GM19372 (cell line): Measurements from ENCODE around the gene SH3BGRL2.
"Not testable (repeated sequence)": the region's sequence is repeated elsewhere in the genome, so short reads cannot be mapped to it uniquely, and the experiment has no call there.

Experiments
- ATAC-seq: cut with Tn5 transposase; IDR thresholded peaks from one replicate; pipeline ENCODE4 v1.9.1; 2021; ENCODE audit warnings: mild to moderate bottlenecking, low read depth, moderate library complexity; ENCODE audit not compliant: unreplicated experiment

The SH3BGRL2 gene

GRCh38 chr6:79646561-79646960 is 15.4 kb downstream of the SH3BGRL2 start:
- no peak for ATAC-seq

- no peak for ATAC-seq
Measured at GRCh38 chr6:79647741-79648140, 16.6 kb downstream of the SH3BGRL2 start.

- ATAC-seq, result no peak
Measured at GRCh38 chr6:79648328-79648727, 17.2 kb downstream of the SH3BGRL2 start.

- ATAC-seq, result no peak
Measured at GRCh38 chr6:79649016-79649415, 17.9 kb downstream of the SH3BGRL2 start.

GRCh38 chr6:79650950-79651349 is 19.8 kb downstream of the SH3BGRL2 start:
- ATAC-seq, result no peak

DNA sequence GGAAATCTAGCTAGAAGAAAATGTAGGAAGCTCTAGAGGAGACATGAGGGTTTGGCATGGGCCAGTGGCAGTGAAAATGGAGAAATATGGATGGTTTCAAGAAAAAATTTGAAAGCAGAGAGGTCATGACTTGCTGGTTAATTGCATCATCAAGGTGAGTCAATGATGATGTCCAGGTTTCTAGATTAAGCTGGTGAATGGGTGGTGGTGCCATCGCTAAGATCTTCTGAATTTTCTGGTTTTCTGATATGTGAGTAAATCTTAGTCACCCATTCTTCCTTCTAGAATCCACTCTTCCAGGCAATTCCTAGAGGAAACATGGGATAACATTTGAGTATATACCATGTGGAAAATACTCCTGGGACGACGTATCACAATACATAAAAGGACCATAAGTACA is 25.0 kb downstream of the SH3BGRL2 start:
- no peak for ATAC-seq

- no peak for ATAC-seq
Measured at GRCh38 chr6:79657238-79657637, 26.1 kb downstream of the SH3BGRL2 start.

DNA sequence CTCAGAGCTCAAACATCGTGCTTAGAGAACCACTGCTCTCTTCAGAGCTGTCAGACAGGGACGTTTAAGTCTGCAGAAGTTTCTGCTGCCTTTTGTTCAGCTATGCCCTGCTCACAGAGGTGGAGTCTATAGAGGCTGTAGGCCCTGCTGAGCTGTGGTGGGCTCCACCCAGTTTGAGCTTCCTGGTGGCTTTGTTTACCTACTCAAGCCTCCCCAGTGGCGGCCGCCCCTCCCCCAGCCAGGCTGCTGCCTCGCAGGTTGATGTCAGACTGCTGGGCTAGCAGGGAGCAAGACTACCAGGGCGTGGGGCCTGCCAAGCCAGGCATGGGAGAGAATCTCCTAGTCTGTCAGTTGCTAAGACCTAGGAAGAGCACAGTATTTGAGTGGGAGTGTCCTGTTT is 32.5 kb downstream of the SH3BGRL2 start:
- ATAC-seq, result not testable (repeated sequence)

DNA sequence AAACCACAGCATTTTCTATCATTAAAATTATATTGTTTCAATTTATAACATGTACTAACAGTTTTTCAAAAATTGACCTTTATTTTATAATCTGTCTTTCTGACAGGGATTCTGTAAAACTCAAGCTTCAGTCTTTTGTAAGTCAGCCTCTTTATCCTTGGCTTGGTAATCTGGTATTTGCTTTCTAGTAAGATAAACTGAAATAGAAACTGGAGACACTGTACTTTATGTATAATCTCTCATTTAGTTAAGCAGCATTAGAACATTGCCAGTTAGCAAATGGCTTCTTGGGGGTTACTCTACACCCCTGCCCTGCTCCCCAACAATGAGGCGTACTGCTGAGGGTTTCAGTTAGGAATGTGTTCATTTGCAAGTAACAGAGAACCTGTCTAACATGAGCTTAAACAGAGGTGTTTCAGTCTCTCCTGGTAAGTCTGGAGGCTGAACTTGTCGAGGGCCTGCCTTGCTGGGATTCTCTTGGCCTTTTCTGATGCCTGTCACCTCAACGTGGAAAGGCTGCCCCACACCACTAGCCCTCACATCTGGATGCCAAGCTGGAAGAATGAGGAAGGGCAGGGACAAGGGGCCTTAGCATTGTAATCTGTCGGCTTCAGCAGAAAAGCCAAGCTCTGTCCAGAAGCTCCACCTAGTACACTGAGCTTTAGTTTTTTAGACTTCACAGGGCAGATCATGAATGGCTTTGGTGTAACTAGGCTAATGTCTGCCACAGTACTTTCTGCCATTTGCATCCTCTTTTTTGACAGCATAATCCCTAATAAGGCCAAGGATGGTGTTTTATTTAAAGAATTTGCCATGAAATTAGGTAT is 34.8 kb downstream of the SH3BGRL2 start:
- ATAC-seq, result no peak

- ATAC-seq, result no peak
Measured at GRCh38 chr6:79666634-79667033, 35.5 kb downstream of the SH3BGRL2 start.

DNA sequence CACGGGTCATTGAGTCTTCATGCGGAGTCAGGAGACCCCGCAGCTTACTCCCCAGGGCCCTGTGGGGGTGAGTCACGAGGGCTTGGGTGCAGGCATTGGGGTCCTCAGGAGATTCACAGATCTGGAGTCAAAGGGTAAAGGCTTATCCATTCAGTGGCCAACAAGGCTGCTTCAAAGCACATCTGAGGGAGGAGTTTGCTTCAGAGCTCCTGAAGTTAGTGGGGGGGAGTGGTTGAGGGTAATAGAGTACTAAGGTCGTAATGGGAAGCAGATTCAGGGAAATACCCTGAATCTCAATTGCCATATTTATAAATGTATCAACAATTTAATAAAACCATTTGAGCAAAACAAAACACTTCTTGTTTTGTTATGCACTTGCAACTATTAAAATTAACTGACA is 37.3 kb downstream of the SH3BGRL2 start:
- no peak for ATAC-seq

- no peak for ATAC-seq
Measured at GRCh38 chr6:79669766-79670165, 38.6 kb downstream of the SH3BGRL2 start.

GRCh38 chr6:79670789-79671188 is 39.7 kb downstream of the SH3BGRL2 start:
- ATAC-seq, result no peak

GRCh38 chr6:79671600-79672266 is 40.6 kb downstream of the SH3BGRL2 start:
- no peak for ATAC-seq

GRCh38 chr6:79672631-79673111 is 41.5 kb downstream of the SH3BGRL2 start:
- ATAC-seq, result no peak

DNA sequence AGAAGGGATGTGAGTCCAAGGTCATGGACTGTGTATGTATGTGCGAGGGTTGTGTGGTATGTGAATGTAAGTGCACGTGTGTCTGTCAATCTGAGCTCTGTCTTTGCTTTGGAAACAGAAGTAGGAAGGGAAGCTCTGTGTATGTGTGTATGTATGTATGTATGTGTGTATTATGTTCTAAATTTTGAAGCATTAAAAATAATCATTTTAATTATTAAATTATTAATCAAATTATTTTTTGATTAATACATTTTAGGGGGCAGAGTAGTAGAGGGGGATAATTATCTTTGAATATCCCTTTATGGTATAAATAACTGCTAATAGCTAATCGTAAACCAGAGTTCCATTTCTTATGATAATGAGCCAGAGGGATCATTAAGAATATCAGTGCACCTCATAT is 42.8 kb downstream of the SH3BGRL2 start:
- no peak for ATAC-seq

DNA sequence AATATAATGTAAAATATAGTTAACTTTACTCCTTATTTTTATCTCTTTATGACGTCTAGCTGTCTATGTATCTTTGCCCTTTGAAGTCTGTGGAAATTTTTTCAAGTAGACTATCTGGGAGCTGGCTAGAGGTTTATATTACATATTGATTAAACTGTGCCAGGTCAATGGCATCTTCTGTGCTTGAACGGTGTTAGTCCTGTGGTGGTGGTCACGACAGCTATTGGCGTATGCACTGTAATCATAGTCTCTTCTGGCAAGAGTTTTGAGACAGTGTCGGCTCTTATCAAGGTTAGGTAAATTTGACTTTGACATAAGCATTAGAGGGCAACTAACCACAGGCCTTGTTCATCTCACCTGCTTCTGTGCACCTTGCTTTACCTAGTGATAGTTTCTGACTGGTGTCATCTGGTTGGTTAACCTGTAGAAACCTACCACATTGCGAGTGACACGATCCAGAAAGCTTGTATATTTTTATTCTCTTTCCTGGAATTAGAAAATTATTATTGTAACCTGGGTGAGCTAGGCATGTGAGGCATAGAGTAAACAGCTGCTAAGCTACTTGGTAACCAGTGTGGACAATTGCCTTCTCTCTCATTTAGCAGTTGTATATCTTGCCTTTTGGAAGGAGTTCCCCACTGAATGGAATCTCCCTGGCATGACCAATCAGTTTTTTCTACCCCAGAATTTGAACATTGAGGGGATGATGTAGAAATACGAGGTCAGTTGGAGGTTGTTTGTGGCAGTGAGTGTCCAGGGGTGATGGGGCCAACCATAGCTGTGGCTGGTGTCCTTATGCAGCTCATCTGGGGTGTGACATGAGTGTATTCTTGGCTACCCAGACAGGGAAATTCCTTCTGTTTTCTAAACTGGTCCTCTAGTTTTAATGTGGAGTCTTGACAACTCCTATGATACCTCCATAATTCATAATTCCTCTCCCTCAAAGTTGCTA is 45.9 kb downstream of the SH3BGRL2 start:
- no peak for ATAC-seq

- not testable (repeated sequence) for ATAC-seq
Measured at GRCh38 chr6:79682682-79683081, 51.6 kb downstream of the SH3BGRL2 start.

DNA sequence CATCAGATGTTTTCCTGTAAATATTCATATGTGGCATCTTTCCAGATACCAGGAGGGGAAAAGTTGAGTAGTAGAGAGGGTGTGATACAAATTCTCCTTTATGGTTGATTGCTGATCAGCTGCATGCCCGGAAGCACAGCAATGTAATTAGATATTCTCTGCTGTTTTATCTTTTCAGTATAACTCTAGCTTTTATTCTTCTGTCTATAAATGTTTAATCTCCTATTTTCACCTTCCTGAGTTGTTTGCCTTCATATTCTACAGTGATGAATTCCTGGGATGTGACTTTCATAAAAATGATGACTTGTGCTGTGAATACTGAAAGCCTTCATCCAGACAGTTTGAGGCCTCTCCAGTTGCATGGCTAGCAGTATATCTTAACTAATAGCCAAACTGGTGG is 53.7 kb downstream of the SH3BGRL2 start:
- no peak for ATAC-seq

- no peak for ATAC-seq
Measured at GRCh38 chr6:79686707-79687309, 55.7 kb downstream of the SH3BGRL2 start.
